Activated CD4-positive, alpha-beta T cell treated with anti-CD3 and anti-CD28 coated beads, Interleukin-2, amount 10 ng/mL, durations not matched to agents 24 days and 14 days (primary cell): Measurements from ENCODE around the gene PTGIR. TPM values are rescaled to one million over a fixed set of nuclear protein-coding genes. Genes with fewer than 3 reads are reported as not detected.
A peak's percentile ranks its signal among the peaks of the same experiment; 100 is the strongest.

Experiments used
- DNase-seq: peaks from one replicate; pipeline ENCODE4 v3.0.0; 2022
- H3K27ac Mint-ChIP-seq: one replicate; pipeline ENCODE4 v1.8.0; 2022; ENCODE audit warnings: mild to moderate bottlenecking, mixed read lengths
- H3K27me3 Mint-ChIP-seq: one replicate; pipeline ENCODE4 v1.8.0; 2022; ENCODE audit warnings: mixed read lengths
- H3K36me3 Mint-ChIP-seq: one replicate; pipeline ENCODE4 v1.8.0; 2022; ENCODE audit warnings: low read depth, mild to moderate bottlenecking, mixed read lengths
- H3K4me1 Mint-ChIP-seq: one replicate; pipeline ENCODE4 v1.8.0; 2021; ENCODE audit warnings: mixed read lengths
- H3K4me3 Mint-ChIP-seq: one replicate; pipeline ENCODE4 v1.8.0; 2022; ENCODE audit warnings: mild to moderate bottlenecking, moderate library complexity, mixed read lengths
- H3K9me3 Mint-ChIP-seq: one replicate; pipeline ENCODE4 v1.8.0; 2021; ENCODE audit warnings: mixed read lengths
- intact Hi-C: fragments of 100-400 bp; cut with micrococcal nuclease; formaldehyde crosslinking; loops from one replicate; pipeline ENCODE4 v1.15.1; 2023
- total RNA-seq: library from RNA; stranded (reverse); gene quantifications from 2 replicates; pipeline ENCODE4 v1.2.3, GENCODE V29; 2022

Gene PTGIR
- total RNA-seq, 1 donor from 2014 or later, result 194 TPM

DNA sequence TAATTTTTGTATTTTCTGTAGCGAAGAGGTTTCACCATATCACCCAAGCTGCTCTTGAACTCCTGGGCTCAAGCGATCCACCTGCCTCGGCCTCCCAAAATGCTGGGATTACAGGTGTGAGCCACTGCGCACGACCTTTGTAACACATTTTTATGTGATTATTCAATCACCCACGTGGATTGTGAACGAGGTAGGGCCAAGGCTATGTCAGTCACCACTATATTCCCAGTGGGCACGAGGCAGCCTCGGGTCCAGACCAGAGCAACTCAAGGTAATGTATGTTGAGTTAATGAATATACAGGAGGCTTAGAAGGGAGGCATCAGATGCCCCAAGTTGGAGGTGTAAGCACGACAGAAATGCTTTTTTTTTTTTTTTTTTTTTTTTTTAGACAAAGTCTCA is 8.9 kb downstream of the PTGIR start:
- H3K36me3 Mint-ChIP-seq, result peaks cover 40% of the 10 kb centered on the region
- intact Hi-C loops, result loop anchor here (2.0 kb wide), 2 partner anchors 13 to 171 kb away; no protein-coding TSS in a partner anchor
- peak overlapping the region; percentile 54 for H3K4me3 Mint-ChIP-seq
- no peaks in the 10 kb centered on the region for H3K27me3 Mint-ChIP-seq
- DNase-seq, result no peak
- H3K9me3 Mint-ChIP-seq, result no peaks in the 10 kb centered on the region
- H3K27ac Mint-ChIP-seq, result peak overlapping the region; percentile 98
- H3K4me1 Mint-ChIP-seq, result peaks cover 62% of the 10 kb centered on the region

GRCh38 chr19:46614114-46614722 is 10.7 kb downstream of the PTGIR start:
- intact Hi-C loops, result loop anchor here (1.0 to 5.0 kb wide), 2 partner anchors 48 to 103 kb away; partner anchors contain the start of gene PRKD2
- peaks cover 39% of the 10 kb centered on the region for H3K36me3 Mint-ChIP-seq
- peak overlapping the region; percentile 53 for H3K4me3 Mint-ChIP-seq

DNA sequence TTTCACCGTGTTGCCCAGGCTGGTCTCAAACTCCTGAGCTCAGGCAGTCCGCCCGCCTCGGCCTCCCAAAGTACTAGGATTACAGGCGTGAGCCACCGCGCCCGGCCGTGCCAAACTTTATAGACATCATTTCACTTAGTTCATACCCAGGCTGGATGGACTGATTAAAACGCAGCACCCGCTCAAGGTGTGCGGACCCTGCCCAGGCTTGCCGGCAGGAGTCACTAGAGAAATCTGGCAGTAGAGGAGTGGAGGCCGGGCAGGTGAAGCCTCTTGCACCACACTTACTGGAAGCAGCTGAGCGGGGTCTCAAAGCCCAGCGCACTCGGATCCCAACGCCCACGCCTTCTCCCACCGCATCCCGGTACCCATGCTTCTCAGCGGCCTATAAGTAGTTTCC is 11.4 kb downstream of the PTGIR start:
- peaks cover 39% of the 10 kb centered on the region for H3K36me3 Mint-ChIP-seq
- H3K27ac Mint-ChIP-seq, result peak overlapping the region; percentile 71
- no peaks in the 10 kb centered on the region for H3K9me3 Mint-ChIP-seq
- peaks cover 53% of the 10 kb centered on the region for H3K4me1 Mint-ChIP-seq
- intact Hi-C loops, result loop anchor here (5.0 kb wide), 1 partner anchor 104 kb away; the partner anchor contains the start of gene PRKD2
- H3K4me3 Mint-ChIP-seq, result no peak overlapping the region
- H3K27me3 Mint-ChIP-seq, result no peaks in the 10 kb centered on the region
- no peak for DNase-seq

More at GRCh38 chr19:46614114-46614722, 10.7 kb downstream of the PTGIR start:
- Mint-ChIP-seq H3K27me3 (no peaks in the 10 kb centered on the region), H3K9me3 (no peaks in the 10 kb centered on the region), H3K27ac (peak overlapping the region; percentile 71), H3K4me1 (peaks cover 58% of the 10 kb centered on the region)
- peak; percentile 95 for DNase-seq

- peak overlapping the region; percentile 89 for H3K27ac Mint-ChIP-seq
- H3K4me1 Mint-ChIP-seq, result peaks cover 48% of the 10 kb centered on the region
- peak; percentile 73 for DNase-seq
- H3K9me3 Mint-ChIP-seq, result no peaks in the 10 kb centered on the region
- no peaks in the 10 kb centered on the region for H3K27me3 Mint-ChIP-seq
- intact Hi-C loops, result loop anchor here (1.0 to 5.0 kb wide), 3 partner anchors 8 to 106 kb away; partner anchors contain the start of gene PRKD2
- H3K4me3 Mint-ChIP-seq, result peak overlapping the region; percentile 66
- H3K36me3 Mint-ChIP-seq, result peaks cover 51% of the 10 kb centered on the region
Measured at GRCh38 chr19:46611776-46612175, 13.1 kb downstream of the PTGIR start.

DNA sequence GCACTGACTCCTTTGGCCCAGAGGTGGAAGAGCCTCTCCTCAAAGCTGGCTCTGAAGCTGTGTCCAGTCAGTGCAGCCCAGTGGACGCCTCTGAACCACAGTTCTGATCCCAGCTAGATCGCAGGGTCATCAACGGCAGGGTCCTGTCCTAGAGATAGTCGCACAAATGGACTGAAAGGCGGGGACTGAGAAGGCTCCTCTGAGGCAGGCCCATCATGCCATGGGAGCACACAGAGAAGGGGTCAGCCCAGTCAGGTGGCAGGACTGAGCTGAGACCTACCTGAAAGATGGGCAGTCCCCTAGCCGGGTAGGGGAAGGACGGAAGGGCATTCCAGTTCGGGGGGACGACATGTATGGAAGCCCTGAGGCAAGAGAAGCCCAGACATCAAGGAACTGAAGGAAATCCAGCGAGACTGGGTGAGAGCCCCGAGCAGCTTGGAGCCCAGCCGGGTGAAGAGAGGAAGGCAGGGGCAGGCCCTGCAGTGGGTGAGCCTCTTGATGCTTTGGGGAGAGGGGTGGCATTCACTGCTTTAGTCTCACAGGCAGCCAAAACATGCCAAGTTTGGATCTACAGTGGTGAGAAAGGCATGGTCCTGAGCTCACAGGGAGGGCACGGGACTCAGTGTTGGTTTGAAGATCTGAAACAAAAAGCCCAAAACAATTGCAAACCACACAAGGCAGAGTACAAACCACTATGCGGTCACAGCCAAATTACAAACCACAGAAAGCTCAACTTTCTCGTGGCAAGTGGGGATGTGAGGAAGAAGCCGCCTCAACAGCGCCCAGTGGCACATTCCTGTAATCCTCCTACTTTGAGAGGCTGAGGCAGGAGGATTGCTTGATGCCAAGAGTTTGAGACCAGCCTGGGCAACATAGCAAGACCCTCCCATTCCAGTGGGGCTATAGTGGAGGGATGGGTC is 13.8 kb downstream of the PTGIR start:
- DNase-seq, result peak; percentile 87
- H3K27me3 Mint-ChIP-seq, result no peaks in the 10 kb centered on the region
- H3K27ac Mint-ChIP-seq, result peak overlapping the region; percentile 89
- intact Hi-C loops, result loop anchor here (1.0 to 5.0 kb wide), 2 partner anchors 8 to 106 kb away; partner anchors contain the start of gene PRKD2
- H3K9me3 Mint-ChIP-seq, result no peaks in the 10 kb centered on the region
- H3K36me3 Mint-ChIP-seq, result peaks cover 53% of the 10 kb centered on the region
- H3K4me1 Mint-ChIP-seq, result peaks cover 48% of the 10 kb centered on the region
- peak overlapping the region; percentile 66 for H3K4me3 Mint-ChIP-seq

DNA sequence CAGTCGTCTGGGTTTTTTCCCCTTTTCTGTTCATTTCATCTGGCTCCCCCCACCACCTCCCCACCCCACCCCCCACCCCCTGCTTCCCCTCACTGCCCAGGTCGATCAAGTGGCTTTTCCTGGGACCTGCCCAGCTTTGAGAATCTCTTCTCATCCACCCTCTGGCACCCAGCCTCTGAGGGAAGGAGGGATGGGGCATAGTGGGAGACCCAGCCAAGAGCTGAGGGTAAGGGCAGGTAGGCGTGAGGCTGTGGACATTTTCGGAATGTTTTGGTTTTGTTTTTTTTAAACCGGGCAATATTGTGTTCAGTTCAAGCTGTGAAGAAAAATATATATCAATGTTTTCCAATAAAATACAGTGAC is 14.5 kb downstream of the PTGIR start:
- H3K27me3 Mint-ChIP-seq, result no peaks in the 10 kb centered on the region
- peaks cover 44% of the 10 kb centered on the region for H3K4me1 Mint-ChIP-seq
- H3K4me3 Mint-ChIP-seq, result peak overlapping the region; percentile 66
- peak overlapping the region; percentile 89 for H3K27ac Mint-ChIP-seq
- intact Hi-C loops, result loop anchor here (5.0 kb wide), 1 partner anchor 107 kb away; the partner anchor contains the start of gene PRKD2
- peaks cover 57% of the 10 kb centered on the region for H3K36me3 Mint-ChIP-seq
- H3K9me3 Mint-ChIP-seq, result no peaks in the 10 kb centered on the region
- DNase-seq, result no peak

DNA sequence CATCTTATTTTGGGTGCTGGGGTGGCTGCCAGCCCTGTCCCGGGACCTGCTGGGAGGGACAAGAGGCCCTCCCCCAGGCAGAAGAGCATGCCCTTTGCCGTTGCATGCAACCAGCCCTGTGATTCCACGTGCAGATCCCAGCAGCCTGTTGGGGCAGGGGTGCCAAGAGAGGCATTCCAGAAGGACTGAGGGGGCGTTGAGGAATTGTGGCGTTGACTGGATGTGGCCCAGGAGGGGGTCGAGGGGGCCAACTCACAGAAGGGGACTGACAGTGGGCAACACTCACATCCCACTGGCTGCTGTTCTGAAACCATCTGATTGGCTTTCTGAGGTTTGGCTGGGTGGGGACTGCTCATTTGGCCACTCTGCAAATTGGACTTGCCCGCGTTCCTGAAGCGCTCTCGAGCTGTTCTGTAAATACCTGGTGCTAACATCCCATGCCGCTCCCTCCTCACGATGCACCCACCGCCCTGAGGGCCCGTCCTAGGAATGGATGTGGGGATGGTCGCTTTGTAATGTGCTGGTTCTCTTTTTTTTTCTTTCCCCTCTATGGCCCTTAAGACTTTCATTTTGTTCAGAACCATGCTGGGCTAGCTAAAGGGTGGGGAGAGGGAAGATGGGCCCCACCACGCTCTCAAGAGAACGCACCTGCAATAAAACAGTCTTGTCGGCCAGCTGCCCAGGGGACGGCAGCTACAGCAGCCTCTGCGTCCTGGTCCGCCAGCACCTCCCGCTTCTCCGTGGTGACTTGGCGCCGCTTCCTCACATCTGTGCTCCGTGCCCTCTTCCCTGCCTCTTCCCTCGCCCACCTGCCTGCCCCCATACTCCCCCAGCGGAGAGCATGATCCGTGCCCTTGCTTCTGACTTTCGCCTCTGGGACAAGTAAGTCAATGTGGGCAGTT is 15.1 kb downstream of the PTGIR start:
- H3K27ac Mint-ChIP-seq, result no peak overlapping the region

DNA sequence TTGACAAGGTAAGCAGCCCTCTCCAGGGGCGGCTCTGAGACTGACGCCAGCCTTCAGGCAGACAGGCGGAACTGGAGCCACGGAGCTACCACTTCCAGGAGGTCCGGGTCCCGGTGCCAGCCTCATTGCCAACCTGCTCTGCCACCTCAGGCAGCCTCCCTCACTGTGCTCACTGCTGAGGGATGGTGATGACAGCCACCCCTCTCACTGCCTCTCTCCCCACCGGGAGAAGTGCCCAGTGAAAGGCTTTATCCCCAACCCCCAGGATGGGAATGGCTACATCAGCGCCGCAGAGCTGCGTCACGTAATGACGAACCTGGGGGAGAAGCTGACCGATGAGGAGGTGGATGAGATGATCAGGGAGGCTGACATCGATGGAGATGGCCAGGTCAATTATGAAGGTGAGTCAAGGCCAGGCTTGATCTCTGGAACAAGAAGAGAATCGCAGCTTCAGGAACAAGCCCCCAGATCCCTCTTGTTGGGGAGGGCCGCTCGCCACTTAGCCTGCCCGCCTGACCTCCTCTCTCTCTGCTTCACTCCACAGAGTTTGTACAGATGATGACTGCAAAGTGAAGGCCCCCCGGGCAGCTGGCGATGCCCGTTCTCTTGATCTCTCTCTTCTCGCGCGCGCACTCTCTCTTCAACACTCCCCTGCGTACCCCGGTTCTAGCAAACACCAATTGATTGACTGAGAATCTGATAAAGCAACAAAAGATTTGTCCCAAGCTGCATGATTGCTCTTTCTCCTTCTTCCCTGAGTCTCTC is 16.1 kb downstream of the PTGIR start:
- no peak for DNase-seq
- peaks cover 55% of the 10 kb centered on the region for H3K36me3 Mint-ChIP-seq
- no peaks in the 10 kb centered on the region for H3K9me3 Mint-ChIP-seq
- H3K27ac Mint-ChIP-seq, result no peak overlapping the region
- H3K4me1 Mint-ChIP-seq, result peaks cover 37% of the 10 kb centered on the region
- H3K4me3 Mint-ChIP-seq, result no peak overlapping the region
- intact Hi-C loops, result no loop called here
- H3K27me3 Mint-ChIP-seq, result no peaks in the 10 kb centered on the region

More for the DNA sequence above, 15.1 kb downstream of the PTGIR start:
- H3K27me3 Mint-ChIP-seq, result no peaks in the 10 kb centered on the region
- H3K36me3 Mint-ChIP-seq, result peaks cover 57% of the 10 kb centered on the region
- intact Hi-C loops, result loop anchor here (5.0 kb wide), 1 partner anchor 108 kb away; the partner anchor contains the start of gene PRKD2
- DNase-seq, result no peak
- H3K4me1 Mint-ChIP-seq, result peaks cover 44% of the 10 kb centered on the region
- H3K4me3 Mint-ChIP-seq, result no peak overlapping the region
- H3K9me3 Mint-ChIP-seq, result no peaks in the 10 kb centered on the region

GRCh38 chr19:46608178-46608577 is 16.7 kb downstream of the PTGIR start:
- DNase-seq, result no peak
- Mint-ChIP-seq H3K9me3 (no peaks in the 10 kb centered on the region), H3K27ac (no peak overlapping the region), H3K36me3 (peaks cover 60% of the 10 kb centered on the region), H3K4me1 (peaks cover 41% of the 10 kb centered on the region), H3K4me3 (no peak overlapping the region), H3K27me3 (no peaks in the 10 kb centered on the region)
- intact Hi-C loops, result no loop called here

DNA sequence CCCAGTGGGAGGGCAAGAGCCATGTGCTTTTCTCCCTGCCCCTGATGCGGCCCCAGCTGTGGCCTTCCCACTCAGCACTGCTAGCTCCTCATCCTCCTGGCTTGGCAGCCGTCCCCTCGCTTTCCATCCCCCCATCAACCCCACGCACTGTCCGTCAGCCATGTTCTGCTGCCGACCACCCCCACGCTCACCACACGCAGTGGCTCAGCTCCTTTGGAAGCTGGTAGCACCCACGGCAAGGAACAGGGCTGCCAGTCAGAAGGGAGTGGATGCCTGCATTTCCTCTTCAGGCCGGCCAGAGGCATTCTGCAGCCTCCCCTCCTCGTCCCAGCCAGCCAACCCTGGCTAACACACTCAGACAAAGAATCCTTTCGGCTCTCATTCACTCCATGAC is 17.4 kb downstream of the PTGIR start:
- DNase-seq, result no peak
- H3K4me1 Mint-ChIP-seq, result peaks cover 43% of the 10 kb centered on the region
- no peaks in the 10 kb centered on the region for H3K27me3 Mint-ChIP-seq
- peaks cover 64% of the 10 kb centered on the region for H3K36me3 Mint-ChIP-seq
- no peak overlapping the region for H3K4me3 Mint-ChIP-seq
- H3K27ac Mint-ChIP-seq, result no peak overlapping the region
- intact Hi-C loops, result no loop called here
- H3K9me3 Mint-ChIP-seq, result no peaks in the 10 kb centered on the region

- DNase-seq, result no peak
- Mint-ChIP-seq H3K4me1 (peaks cover 37% of the 10 kb centered on the region), H3K27me3 (no peaks in the 10 kb centered on the region), H3K4me3 (no peak overlapping the region), H3K27ac (peak overlapping the region; percentile 3), H3K9me3 (no peaks in the 10 kb centered on the region), H3K36me3 (peaks cover 70% of the 10 kb centered on the region)
- intact Hi-C loops, result no loop called here
Measured at GRCh38 chr19:46606681-46607447, 18.0 kb downstream of the PTGIR start.

GRCh38 chr19:46606019-46606418 is 18.9 kb downstream of the PTGIR start:
- intact Hi-C loops, result no loop called here
- H3K27ac Mint-ChIP-seq, result no peak overlapping the region

More at GRCh38 chr19:46606019-46606418, 18.9 kb downstream of the PTGIR start:
- DNase-seq, result no peak
- Mint-ChIP-seq H3K4me1 (peaks cover 29% of the 10 kb centered on the region), H3K9me3 (no peaks in the 10 kb centered on the region), H3K36me3 (peaks cover 63% of the 10 kb centered on the region), H3K4me3 (no peak overlapping the region), H3K27me3 (no peaks in the 10 kb centered on the region)
